Measurements from ENCODE around the gene ARRDC1.
"Not testable (repeated sequence)": the region's sequence is repeated elsewhere in the genome, so short reads cannot be mapped to it uniquely, and the experiment has no call there.

DNA sequence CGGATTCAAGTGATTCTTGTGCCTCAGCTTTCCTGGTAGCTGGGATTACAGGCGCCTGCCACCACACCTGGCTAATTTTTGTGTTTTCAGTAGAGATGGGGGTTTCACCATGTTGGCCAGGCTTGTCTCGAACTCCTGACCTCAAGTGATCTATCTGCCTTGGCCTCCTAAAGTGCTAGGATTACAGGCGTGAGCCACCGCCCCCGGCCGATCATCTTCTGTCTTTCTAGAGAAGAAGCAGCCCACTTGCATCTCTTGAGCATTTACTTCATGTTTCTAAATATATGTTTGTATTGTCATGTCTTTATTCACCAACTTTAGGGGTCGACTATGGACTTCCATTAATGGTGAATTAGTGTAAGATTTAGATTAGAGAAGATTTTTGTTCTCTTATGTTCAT, 16.7 kb downstream of the ARRDC1 start:
- TF ChIP-seq EZH2 (IDR thresholded peaks at IDR 0.05; ENCODE audit: low read length, unreplicated experiment); EZH2phosphoT487 (IDR thresholded peaks at IDR 0.05; ENCODE audit: borderline replicate concordance, low read length): not testable (repeated sequence)
- TF ChIP-seq, protein P1, sequence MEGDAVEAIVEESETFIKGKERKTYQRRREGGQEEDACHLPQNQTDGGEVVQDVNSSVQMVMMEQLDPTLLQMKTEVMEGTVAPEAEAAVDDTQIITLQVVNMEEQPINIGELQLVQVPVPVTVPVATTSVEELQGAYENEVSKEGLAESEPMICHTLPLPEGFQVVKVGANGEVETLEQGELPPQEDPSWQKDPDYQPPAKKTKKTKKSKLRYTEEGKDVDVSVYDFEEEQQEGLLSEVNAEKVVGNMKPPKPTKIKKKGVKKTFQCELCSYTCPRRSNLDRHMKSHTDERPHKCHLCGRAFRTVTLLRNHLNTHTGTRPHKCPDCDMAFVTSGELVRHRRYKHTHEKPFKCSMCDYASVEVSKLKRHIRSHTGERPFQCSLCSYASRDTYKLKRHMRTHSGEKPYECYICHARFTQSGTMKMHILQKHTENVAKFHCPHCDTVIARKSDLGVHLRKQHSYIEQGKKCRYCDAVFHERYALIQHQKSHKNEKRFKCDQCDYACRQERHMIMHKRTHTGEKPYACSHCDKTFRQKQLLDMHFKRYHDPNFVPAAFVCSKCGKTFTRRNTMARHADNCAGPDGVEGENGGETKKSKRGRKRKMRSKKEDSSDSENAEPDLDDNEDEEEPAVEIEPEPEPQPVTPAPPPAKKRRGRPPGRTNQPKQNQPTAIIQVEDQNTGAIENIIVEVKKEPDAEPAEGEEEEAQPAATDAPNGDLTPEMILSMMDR (conservative IDR thresholded peaks at IDR 0.05; ENCODE audit: low read depth, low read length), result not testable (repeated sequence)
